Neutrophil (primary cell): Measurements from ENCODE around the gene GABPB2.

Experiments
- H3K27ac ChIP-seq: fragments of 200-600 bp; sonication (generic); 2 replicates; pipeline ENCODE4 v1.5.1; 2016; ENCODE audit warnings: mild to moderate bottlenecking, moderate library complexity
- H3K27me3 ChIP-seq: fragments of 200-600 bp; sonication (generic); 2 replicates; pipeline ENCODE4 v1.6.0; 2016; ENCODE audit warnings: mild to moderate bottlenecking
- H3K36me3 ChIP-seq: fragments of 200-600 bp; sonication (generic); 2 replicates; pipeline ENCODE4 v1.5.1; 2017
- H3K4me1 ChIP-seq, 2 experiments: fragments of 200-600 bp in 1 of 2; sonication (generic) in 1 of 2; 1 replicate in 1 of 2; 2 replicates in 1 of 2; pipeline versions ENCODE4 v1.5.1 to v1.6.1; 2013 to 2016; ENCODE audit warnings: low read depth in 1 of 2, low read length in 1 of 2, mild to moderate bottlenecking in 1 of 2, moderate library complexity in 1 of 2; ENCODE audit not compliant: control insufficient read depth in 1 of 2, insufficient read depth in 1 of 2
- H3K4me3 ChIP-seq, 2 experiments: fragments of 200-600 bp in 1 of 2; sonication (generic) in 1 of 2; 1 replicate in 1 of 2; 2 replicates in 1 of 2; pipeline ENCODE4 v1.5.1; 2013 to 2016; ENCODE audit warnings: low read depth in 1 of 2, low read length in 1 of 2, mild to moderate bottlenecking in 1 of 2, moderate library complexity in 1 of 2
- H3K9me3 ChIP-seq: fragments of 200-600 bp; sonication (generic); 2 replicates; pipeline ENCODE4 v1.5.1; 2016
- TF ChIP-seq, protein P1 (sequence below): fragments of 200-600 bp; sonication (generic); IDR thresholded peaks from 2 replicates; pipeline ENCODE4 v1.5.1; 2016; ENCODE audit warnings: antibody characterized with exemption

Gene GABPB2

DNA sequence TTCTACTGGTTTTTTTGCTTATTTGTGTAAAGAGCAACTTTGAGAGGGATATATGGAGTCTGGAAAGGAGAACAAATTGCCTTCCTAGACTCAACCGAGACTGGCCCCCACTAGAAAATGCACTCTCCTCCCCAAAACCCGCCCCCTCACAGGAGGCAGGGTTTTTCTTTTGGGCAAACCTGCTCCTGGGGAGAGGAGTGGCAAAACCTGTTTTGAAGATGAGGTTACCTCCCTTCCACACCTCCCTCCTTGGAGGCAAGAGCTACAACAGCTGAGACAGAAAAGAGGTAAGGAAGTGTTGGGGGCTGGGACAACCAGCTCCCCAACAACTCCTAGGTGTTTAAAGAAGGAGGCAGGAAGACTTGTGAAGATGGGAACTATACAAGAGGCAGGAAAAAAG, 34.2 kb upstream of the GABPB2 start, which contains the start of gene BNIPL:
Gene BNIPL (plus strand): TSS at position 231 of the 400 bp plus-strand sequence. CDS start 140 bp downstream, at position 371.
- TF ChIP-seq, protein P1, sequence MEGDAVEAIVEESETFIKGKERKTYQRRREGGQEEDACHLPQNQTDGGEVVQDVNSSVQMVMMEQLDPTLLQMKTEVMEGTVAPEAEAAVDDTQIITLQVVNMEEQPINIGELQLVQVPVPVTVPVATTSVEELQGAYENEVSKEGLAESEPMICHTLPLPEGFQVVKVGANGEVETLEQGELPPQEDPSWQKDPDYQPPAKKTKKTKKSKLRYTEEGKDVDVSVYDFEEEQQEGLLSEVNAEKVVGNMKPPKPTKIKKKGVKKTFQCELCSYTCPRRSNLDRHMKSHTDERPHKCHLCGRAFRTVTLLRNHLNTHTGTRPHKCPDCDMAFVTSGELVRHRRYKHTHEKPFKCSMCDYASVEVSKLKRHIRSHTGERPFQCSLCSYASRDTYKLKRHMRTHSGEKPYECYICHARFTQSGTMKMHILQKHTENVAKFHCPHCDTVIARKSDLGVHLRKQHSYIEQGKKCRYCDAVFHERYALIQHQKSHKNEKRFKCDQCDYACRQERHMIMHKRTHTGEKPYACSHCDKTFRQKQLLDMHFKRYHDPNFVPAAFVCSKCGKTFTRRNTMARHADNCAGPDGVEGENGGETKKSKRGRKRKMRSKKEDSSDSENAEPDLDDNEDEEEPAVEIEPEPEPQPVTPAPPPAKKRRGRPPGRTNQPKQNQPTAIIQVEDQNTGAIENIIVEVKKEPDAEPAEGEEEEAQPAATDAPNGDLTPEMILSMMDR = no peak
- Histone ChIP-seq H3K4me1 (no peaks in the 10 kb centered on the region), H3K27ac (no peak within 1 kb of the TSS), H3K36me3 (peaks cover 29% of the 10 kb centered on the region), H3K27me3 (no peaks in the 10 kb centered on the region), H3K9me3 (no peaks in the 10 kb centered on the region), H3K4me3 (no peak within 1 kb of the TSS)

DNA sequence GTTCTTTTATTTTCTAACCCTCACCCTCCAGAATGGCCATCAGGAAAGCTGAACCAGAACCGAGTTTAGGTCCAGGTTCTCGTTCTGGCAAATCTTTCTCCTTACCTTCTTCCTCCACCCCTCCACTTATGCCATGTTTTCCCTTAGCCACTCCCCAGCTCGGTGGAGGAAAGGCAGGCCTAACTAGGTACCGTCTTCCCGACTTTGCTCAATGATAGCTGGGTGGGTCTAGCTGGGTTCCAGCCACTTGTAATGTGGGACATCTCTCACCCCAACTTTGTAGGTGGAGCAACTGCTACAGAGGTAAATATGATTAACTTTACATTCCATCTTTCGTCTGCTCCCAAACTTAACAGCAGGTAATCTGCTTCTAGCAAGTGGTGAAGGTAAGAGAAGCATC, 33.5 kb upstream of the GABPB2 start:
- no peak overlapping the region for H3K27ac ChIP-seq
- no peak overlapping the region for H3K4me3 ChIP-seq
- no peaks in the 10 kb centered on the region for H3K9me3 ChIP-seq
- H3K4me1 ChIP-seq = no peaks in the 10 kb centered on the region
- H3K27me3 ChIP-seq = no peaks in the 10 kb centered on the region
- TF ChIP-seq, protein P1 = no peak
- H3K36me3 ChIP-seq = peaks cover 23% of the 10 kb centered on the region

DNA sequence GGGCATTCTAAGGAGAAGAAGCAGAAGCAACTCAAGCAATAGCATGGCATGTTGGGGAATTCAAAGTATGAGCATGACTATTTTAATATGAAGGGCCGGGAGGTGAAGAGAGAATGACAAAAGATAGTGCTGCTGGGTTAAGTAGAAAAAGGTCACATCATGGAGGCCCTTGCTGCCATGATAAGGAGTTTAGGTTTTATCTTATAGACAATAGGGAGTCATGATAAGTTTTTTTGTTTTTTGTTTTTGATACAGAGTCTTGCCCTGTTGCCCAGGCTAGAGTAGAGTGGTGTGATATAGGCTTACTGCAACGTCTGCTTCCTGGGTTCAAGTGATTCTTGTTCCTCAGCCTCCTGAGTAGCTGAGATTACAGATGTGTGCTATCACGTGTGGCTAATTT, 31.0 kb upstream of the GABPB2 start:
- peaks cover 8% of the 10 kb centered on the region for H3K36me3 ChIP-seq
- H3K27me3 ChIP-seq = no peaks in the 10 kb centered on the region
- no peak overlapping the region for H3K4me3 ChIP-seq
- no peaks in the 10 kb centered on the region for H3K4me1 ChIP-seq
- no peaks in the 10 kb centered on the region for H3K9me3 ChIP-seq
- TF ChIP-seq, protein P1 = no peak
- no peak overlapping the region for H3K27ac ChIP-seq

DNA sequence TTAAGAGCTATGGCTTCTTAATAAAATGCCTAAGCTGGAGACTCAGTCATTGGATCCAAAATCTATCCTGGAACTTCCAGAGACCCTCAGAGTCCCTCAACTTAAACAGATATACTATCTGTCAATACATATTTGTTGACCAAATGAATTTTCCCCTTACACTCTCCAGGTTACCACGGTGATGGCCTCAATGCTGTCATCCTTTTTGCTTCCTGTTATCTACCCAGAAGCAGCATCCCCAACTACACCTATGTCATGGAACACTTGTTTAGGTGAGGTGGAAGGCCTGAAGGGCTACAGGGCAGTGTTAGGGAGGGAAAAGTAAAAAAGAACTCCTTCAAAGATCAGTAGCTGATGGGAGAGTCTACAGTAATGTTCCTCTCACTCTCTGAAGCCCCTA, 27.4 kb upstream of the GABPB2 start:
- no peaks in the 10 kb centered on the region for H3K36me3 ChIP-seq
- no peak overlapping the region for H3K4me3 ChIP-seq
- peaks cover 14% of the 10 kb centered on the region in 2 experiments for H3K4me1 ChIP-seq
- H3K27me3 ChIP-seq = peaks cover 26% of the 10 kb centered on the region
- H3K27ac ChIP-seq = no peak overlapping the region
- TF ChIP-seq, protein P1 = no peak
- no peaks in the 10 kb centered on the region for H3K9me3 ChIP-seq

DNA sequence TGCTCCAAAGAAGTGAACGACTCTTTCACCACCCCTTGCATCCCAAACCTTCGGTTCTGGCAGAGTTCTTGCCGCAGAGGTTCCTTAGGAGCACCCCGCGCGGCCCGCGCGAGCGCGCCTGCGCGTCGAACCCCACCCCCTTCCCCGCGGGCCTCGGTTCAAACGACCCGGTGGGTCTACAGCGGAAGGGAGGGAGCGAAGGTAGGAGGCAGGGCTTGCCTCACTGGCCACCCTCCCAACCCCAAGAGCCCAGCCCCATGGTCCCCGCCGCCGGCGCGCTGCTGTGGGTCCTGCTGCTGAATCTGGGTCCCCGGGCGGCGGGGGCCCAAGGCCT, 23.0 kb upstream of the GABPB2 start, which contains the start of gene C1orf56:
Gene C1orf56 (plus strand): TSS at position 161 of the 334 bp plus-strand sequence. CDS start 97 bp downstream, at position 258.
- peaks cover 19 to 22% of the 10 kb centered on the region in 2 experiments for H3K4me1 ChIP-seq
- H3K9me3 ChIP-seq = no peaks in the 10 kb centered on the region
- H3K4me3 ChIP-seq = peak within 1 kb of the TSS; percentile 74 to 80
- H3K27me3 ChIP-seq = peaks cover 32% of the 10 kb centered on the region
- peaks cover 34% of the 10 kb centered on the region for H3K36me3 ChIP-seq
- H3K27ac ChIP-seq = peak within 1 kb of the TSS; percentile 29
- TF ChIP-seq, protein P1 = no peak
